PC-3 (cell line): ENCODE data around the gene TFDP2. TPM values are rescaled to one million over a fixed set of nuclear protein-coding genes. Genes with fewer than 3 reads are reported as not detected.

Source experiments
- ATAC-seq: fragments of 200-7000 bp; cut with Tn5 transposase; 2 replicates; pipeline ENCODE4 v1.9.1; 2020; ENCODE audit warnings: mild to moderate bottlenecking, moderate library complexity
- BruUV-seq: library from RNA; stranded (reverse); fragments of 400-500 nt; replicated peaks from 2 replicates; lab custom pipeline; 2021; lab: Mats Ljungman, UMichigan
- CTCF ChIA-PET: fragments of 300-600 bp; sonication (Branson Sonifier 250); formaldehyde crosslinking; loops from one replicate; lab custom pipeline; 2022; ENCODE audit warnings: antibody characterized with exemption; lab: Charles Lee
- POLR2A ChIA-PET: fragments of 300-600 bp; sonication (Branson Sonifier 250); formaldehyde crosslinking; loops from one replicate; lab custom pipeline; 2022; ENCODE audit warnings: antibody characterized with exemption; ENCODE audit not compliant: unreplicated experiment; lab: Charles Lee
- DNase-seq: peaks from one replicate; pipeline ENCODE4 v3.0.0-alpha.2; 2015
- H2AFZ ChIP-seq: fragments of 300-600 bp; sonication (generic); 2 replicates; pipeline ENCODE4 v1.6.0; 2016; ENCODE audit warnings: antibody characterized with exemption, low read length
- H3F3A ChIP-seq: fragments of 300-600 bp; sonication (generic); one replicate; pipeline ENCODE4 v1.6.0; 2017; ENCODE audit warnings: antibody characterized with exemption, low read length, control low read depth, mild to moderate bottlenecking; ENCODE audit not compliant: unreplicated experiment
- H3K27ac ChIP-seq: fragments of 300-600 bp; sonication (generic); 2 replicates; pipeline ENCODE4 v1.5.1; 2016; ENCODE audit warnings: mild to moderate bottlenecking, low read length
- H3K27me3 ChIP-seq: fragments of 300-600 bp; sonication (generic); 2 replicates; pipeline ENCODE4 v1.6.1; 2016; ENCODE audit warnings: low read length, mixed read lengths
- H3K36me3 ChIP-seq: fragments of 300-600 bp; sonication (generic); 2 replicates; pipeline ENCODE4 v1.6.1; 2016; ENCODE audit warnings: low read depth, mixed run types, low read length, mixed read lengths
- H3K4me1 ChIP-seq: fragments of 300-600 bp; sonication (generic); 2 replicates; pipeline ENCODE4 v1.5.1; 2016; ENCODE audit warnings: low read length; ENCODE audit not compliant: insufficient read depth
- H3K4me2 ChIP-seq: fragments of 300-600 bp; sonication (generic); 2 replicates; pipeline ENCODE4 v1.6.0; 2016; ENCODE audit warnings: low read length
- H3K4me3 ChIP-seq: fragments of 300-600 bp; sonication (generic); 2 replicates; pipeline ENCODE4 v1.5.1; 2016; ENCODE audit warnings: mild to moderate bottlenecking, low read length, mixed read lengths
- H3K79me2 ChIP-seq: fragments of 300-600 bp; sonication (generic); 2 replicates; pipeline ENCODE4 v1.6.1; 2017; ENCODE audit warnings: low read length, mixed read lengths
- H3K9ac ChIP-seq: fragments of 300-600 bp; sonication (generic); 2 replicates; pipeline ENCODE4 v1.6.0; 2016; ENCODE audit warnings: mild to moderate bottlenecking, low read length
- H3K9me2 ChIP-seq: fragments of 300-600 bp; sonication (generic); replicated peaks from 2 replicates; pipeline ENCODE4 v1.6.1; 2016; ENCODE audit warnings: mixed run types, low read length, mixed read lengths
- H3K9me3 ChIP-seq: fragments of 300-600 bp; sonication (generic); 2 replicates; pipeline ENCODE4 v1.6.1; 2016; ENCODE audit warnings: low read length, mixed read lengths
- H4K20me1 ChIP-seq: fragments of 300-600 bp; sonication (generic); 2 replicates; pipeline ENCODE4 v1.6.1; 2016; ENCODE audit warnings: low read length, mixed read lengths
- EZH2 ChIP-seq: fragments of 300-600 bp; sonication (generic); IDR thresholded peaks from one replicate; pipeline ENCODE4 v1.6.1; 2017; ENCODE audit warnings: antibody characterized with exemption, mild to moderate bottlenecking, low read length; ENCODE audit not compliant: unreplicated experiment
- EZH2phosphoT487 ChIP-seq: fragments of 300-600 bp; sonication (generic); IDR thresholded peaks from 2 replicates; pipeline ENCODE4 v1.6.1; 2018; ENCODE audit warnings: mild to moderate bottlenecking, antibody characterized with exemption, low read length, borderline replicate concordance
- intact Hi-C: fragments of 100-400 bp; cut with micrococcal nuclease; formaldehyde crosslinking; loops from 2 replicates; pipeline ENCODE4 v1.9.0; 2023
- total RNA-seq: library from RNA; depleted of rRNA; stranded (reverse); fragments of >200 nt; gene quantifications from 2 replicates; pipeline ENCODE4 v1.2.3, GENCODE V29; 2014
- TF ChIP-seq, protein P1 (sequence below): fragments of 300-600 bp; sonication (generic); conservative IDR thresholded peaks from 2 replicates; pipeline ENCODE4 v1.5.1; 2017; ENCODE audit warnings: antibody characterized with exemption, low read depth, mild to moderate bottlenecking, low read length

TFDP2 gene
- total RNA-seq, 1 experiment from 2014 or later: 37.9 TPM

DNA sequence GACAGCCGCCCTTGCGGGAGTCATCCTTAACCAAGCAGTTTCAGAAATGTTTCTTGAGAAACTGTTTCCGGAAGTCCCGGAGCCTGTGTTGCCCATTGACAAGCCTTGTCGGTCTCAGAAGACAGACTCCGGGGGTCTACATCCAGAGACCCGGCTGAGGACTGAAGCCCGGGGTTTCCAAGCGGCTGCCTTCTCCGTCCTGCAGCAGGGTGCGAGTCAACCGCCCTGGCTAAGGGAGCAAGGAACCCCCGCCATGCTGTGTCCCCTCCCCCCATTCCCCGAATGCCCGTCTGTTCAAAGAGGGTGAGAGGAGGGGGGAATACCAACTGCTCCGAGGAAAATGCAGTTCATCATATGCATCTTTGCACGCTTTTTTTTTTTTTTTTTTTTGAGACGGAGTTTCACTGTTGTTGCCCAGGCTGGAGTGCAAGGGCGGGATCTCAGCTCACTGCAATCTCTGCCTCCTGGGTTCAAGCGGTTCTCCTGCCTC is 211.3 kb downstream of the TFDP2 start:
- no peak overlapping the region for H3K9ac ChIP-seq

DNA sequence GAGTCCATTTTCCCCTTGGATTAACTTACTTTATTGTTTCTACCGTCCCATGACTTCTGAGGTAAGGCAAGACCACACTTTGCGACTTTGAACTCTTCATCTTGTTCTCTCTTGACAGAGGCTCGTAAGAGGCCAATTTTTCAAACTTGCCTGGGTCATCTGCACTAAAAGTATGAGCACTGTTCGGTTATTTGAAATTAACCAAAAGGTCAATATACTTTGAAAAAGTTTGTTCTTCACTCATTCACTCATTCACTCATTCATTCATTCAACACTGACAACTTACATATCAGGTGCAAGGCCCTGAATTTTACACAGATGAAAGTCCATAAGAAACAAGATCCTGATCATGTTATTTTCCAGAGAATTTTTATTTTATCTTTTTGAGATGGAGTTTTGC is 215.0 kb downstream of the TFDP2 start:
- Histone ChIP-seq H3K27me3 (no peaks in the 10 kb centered on the region), H3K9me2 (no peaks in the 10 kb centered on the region), H3K9ac (no peak overlapping the region), H3K4me2 (no peak overlapping the region), H3K79me2 (no peaks in the 10 kb centered on the region), H3F3A (no peaks in the 10 kb centered on the region), H3K27ac (no peak overlapping the region), H2AFZ (no peak overlapping the region), H3K9me3 (no peaks in the 10 kb centered on the region), H3K36me3 (no peaks in the 10 kb centered on the region), H4K20me1 (no peaks in the 10 kb centered on the region), H3K4me1 (peaks cover 4% of the 10 kb centered on the region; the same call in 1 of the 2 replicates), H3K4me3 (no peak overlapping the region)
- DNase-seq (no peak), ATAC-seq (no peak)
- TF ChIP-seq, protein P1, sequence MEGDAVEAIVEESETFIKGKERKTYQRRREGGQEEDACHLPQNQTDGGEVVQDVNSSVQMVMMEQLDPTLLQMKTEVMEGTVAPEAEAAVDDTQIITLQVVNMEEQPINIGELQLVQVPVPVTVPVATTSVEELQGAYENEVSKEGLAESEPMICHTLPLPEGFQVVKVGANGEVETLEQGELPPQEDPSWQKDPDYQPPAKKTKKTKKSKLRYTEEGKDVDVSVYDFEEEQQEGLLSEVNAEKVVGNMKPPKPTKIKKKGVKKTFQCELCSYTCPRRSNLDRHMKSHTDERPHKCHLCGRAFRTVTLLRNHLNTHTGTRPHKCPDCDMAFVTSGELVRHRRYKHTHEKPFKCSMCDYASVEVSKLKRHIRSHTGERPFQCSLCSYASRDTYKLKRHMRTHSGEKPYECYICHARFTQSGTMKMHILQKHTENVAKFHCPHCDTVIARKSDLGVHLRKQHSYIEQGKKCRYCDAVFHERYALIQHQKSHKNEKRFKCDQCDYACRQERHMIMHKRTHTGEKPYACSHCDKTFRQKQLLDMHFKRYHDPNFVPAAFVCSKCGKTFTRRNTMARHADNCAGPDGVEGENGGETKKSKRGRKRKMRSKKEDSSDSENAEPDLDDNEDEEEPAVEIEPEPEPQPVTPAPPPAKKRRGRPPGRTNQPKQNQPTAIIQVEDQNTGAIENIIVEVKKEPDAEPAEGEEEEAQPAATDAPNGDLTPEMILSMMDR: no peak
- TF ChIP-seq EZH2: no peak
- TF ChIP-seq EZH2phosphoT487: no peak
- ChIA-PET POLR2A (no interaction called here), CTCF (no interaction called here)
- no TSS peak for BruUV-seq
- intact Hi-C loops: no loop called here

More for the DNA sequence above, 211.3 kb downstream of the TFDP2 start:
- Histone ChIP-seq H3K4me2 (no peak overlapping the region), H3K9me3 (no peaks in the 10 kb centered on the region), H3K4me1 (peaks cover 22% of the 10 kb centered on the region), H3K36me3 (no peaks in the 10 kb centered on the region), H3K4me3 (no peak overlapping the region), H3K27me3 (no peaks in the 10 kb centered on the region), H3K9me2 (no peaks in the 10 kb centered on the region), H4K20me1 (no peaks in the 10 kb centered on the region), H3K27ac (no peak overlapping the region), H3K79me2 (no peaks in the 10 kb centered on the region), H3F3A (no peaks in the 10 kb centered on the region), H2AFZ (no peak overlapping the region)
- POLR2A ChIA-PET: interaction anchor here (0.6 kb wide), 1 partner anchor 304 kb away, joined by 3 read pairs; no protein-coding TSS in a partner anchor
- intact Hi-C loops: no loop called here
- DNase-seq (no peak), ATAC-seq (no peak)
- CTCF ChIA-PET: no interaction called here
- no peak for TF ChIP-seq EZH2phosphoT487
- TF ChIP-seq EZH2: no peak
- TF ChIP-seq, protein P1: no peak
- BruUV-seq: no TSS peak
